ENCODE results near the gene BCHE.

BCHE gene

DNA sequence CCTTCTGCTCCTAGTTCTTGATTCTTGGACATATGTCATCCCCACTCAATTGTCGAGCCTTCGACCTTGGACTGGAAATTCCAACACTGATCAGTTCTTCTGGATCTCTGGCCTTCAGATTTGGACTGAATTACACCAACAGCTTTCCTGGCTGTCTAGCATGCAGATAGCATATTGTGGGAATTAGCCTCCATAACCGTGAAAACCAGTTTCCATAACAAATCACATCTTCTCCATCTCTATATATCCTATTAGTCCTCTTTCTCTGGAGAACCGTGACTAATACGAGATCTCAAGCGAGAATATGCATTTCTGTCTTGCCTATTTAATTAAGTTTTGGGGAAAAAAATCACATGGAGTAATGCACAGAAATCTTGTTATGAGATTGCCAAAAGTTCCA is 8.8 kb upstream of the BCHE start:
- TF ChIP-seq, protein P1, sequence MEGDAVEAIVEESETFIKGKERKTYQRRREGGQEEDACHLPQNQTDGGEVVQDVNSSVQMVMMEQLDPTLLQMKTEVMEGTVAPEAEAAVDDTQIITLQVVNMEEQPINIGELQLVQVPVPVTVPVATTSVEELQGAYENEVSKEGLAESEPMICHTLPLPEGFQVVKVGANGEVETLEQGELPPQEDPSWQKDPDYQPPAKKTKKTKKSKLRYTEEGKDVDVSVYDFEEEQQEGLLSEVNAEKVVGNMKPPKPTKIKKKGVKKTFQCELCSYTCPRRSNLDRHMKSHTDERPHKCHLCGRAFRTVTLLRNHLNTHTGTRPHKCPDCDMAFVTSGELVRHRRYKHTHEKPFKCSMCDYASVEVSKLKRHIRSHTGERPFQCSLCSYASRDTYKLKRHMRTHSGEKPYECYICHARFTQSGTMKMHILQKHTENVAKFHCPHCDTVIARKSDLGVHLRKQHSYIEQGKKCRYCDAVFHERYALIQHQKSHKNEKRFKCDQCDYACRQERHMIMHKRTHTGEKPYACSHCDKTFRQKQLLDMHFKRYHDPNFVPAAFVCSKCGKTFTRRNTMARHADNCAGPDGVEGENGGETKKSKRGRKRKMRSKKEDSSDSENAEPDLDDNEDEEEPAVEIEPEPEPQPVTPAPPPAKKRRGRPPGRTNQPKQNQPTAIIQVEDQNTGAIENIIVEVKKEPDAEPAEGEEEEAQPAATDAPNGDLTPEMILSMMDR (IDR thresholded peaks at IDR 0.05; ENCODE audit: extremely low read depth, missing control alignments) = no peak
- no peak for DNase-seq (ENCODE audit: low spot score)

DNA sequence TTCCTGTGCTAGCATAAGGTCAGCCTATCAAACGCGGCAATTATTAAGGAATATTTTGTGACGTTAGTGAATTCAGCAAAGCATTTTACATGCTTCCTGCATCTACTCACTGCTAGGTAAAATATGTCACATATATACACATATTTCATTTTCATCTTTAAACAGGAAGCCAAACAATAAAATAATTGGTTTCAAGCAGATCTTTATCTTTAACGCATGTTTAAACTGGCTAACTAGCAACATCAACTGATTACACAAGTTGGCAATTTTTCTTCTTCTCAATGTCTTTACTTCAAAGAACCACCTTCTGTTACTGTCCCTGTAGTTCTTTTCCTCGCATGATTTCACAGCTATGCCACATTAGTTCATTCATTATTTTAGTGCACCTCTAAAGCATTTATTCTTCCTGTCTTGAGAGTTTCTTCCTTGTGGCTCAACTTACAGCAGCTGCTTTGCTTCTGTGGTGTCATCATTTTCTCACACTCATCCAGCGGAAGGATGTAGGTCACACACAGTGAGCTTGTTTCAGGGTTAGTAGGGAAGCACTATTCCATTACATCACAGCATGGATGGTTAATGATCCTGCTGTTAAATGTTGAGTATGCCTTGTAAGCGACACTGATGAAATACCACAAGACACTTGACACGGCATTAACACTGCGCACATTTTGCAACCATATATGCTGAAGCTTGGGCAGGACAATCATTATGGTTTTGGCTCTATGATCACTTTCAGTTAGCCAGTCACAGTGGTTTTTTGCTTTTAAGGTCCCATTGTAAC is 2.3 kb upstream of the BCHE start:
- TF ChIP-seq, protein P1 (IDR thresholded peaks at IDR 0.05; ENCODE audit: extremely low read depth, missing control alignments) = no peak
- no peak for DNase-seq (ENCODE audit: low spot score)

DNA sequence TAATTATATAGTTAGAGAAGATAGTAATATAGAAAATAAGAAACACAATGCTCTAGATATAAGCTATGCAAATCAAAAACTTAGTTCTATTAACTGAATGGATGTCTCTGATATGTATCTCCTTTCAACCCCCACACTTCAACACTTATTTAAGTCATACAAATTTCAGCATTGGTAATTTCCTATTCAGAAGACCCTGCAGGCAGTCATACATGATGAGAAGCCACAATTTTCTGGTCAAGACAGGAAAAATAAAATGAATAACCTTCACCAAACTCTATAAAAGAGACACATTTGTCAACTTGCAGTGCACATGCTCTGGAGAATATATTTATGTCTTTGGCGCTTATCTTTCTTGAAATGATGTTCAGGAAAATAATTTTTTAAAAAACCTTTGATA is 578 bp upstream of the BCHE start:
- no peak for DNase-seq (ENCODE audit: low spot score)

DNA sequence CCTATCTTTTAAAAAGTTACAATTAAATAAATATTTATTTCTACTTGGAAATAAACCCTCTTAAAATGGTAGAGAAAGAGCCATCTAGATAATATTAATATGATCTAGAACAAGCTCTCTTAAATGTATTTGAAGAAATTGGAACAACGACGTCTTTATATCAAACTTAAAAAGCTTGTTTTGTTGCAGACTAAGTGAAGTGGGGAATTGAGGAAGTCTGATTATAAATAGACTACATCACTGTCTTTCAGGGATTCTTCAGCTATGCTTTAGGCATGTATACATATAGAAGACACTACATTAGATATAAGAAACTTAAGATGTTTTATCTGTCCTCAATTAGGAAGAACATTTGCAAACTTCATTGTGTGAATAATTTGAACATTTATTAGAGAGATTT is 1.8 kb downstream of the BCHE start:
- DNase-seq (ENCODE audit: low spot score) = no peak

More for the DNA sequence above, 578 bp upstream of the BCHE start:
- TF ChIP-seq, protein P1 (IDR thresholded peaks at IDR 0.05; ENCODE audit: extremely low read depth, missing control alignments) = no peak

DNA sequence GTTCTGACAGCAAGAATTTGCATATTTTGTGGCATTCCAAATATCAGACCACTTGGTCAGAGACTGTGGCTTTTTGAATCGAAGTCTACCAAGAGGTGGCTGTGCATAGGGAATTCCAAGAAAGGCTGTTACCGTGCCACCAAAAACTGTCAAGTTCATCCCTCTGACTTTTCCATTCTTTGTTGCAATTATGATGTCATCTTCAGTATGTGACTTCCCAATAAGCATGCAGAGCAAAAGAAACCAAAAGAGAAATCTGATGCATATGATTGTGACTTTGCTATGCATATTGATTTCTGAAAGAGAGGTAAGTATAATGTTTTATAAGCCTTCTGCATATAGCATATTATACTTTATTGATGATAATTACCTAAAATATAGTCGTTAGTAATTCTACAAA is 6.5 kb downstream of the BCHE start:
- DNase-seq (ENCODE audit: low spot score) = no peak
- TF ChIP-seq, protein P1 (IDR thresholded peaks at IDR 0.05; ENCODE audit: extremely low read depth, missing control alignments) = no peak

More for the DNA sequence above, 1.8 kb downstream of the BCHE start:
- TF ChIP-seq, protein P1 (IDR thresholded peaks at IDR 0.05; ENCODE audit: extremely low read depth, missing control alignments) = no peak

DNA sequence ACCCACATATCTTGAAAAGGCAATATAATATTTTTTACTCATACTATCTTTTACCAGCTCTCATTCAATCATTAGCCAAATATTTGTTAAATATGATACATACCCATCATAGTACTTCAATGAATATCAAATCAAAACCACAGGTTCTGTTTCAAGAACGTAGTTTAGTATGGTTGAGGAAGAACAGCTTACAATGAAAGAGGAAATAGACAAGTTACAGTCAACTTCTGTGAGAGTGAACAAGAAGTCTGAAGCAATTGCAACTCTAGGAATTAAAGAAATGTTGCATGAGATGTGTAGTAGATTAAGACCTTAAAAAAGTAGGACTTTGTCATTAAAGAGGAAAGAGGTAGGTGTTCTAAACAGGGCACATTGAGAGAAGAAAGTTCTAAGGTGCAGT is 9.3 kb downstream of the BCHE start:
- no peak for DNase-seq (ENCODE audit: low spot score)
- TF ChIP-seq, protein P1 (IDR thresholded peaks at IDR 0.05; ENCODE audit: extremely low read depth, missing control alignments) = no peak

DNA sequence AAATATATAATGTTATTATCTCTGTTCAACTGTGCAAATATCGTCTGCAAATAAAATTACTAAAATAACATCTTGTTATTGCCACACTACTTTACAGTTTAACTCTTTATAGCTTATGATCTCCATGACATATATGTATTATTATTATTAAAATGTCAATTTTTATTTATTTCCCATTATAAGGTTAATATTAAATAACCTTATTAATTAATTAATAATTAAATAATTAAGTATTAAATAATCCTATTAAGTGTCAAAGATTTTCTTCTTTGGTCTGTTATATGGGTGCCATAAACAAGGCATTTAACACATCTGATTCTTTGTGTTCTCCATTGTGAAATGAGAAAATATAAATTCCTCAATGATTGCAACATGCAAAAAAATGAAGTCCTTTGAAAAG is 10.0 kb downstream of the BCHE start:
- TF ChIP-seq, protein P1 (IDR thresholded peaks at IDR 0.05; ENCODE audit: extremely low read depth, missing control alignments) = no peak
- no peak for DNase-seq (ENCODE audit: low spot score)

Data from GM20000 (cell line).